ENCODE results near the gene CAPN5. TPM values are rescaled to one million over a fixed set of nuclear protein-coding genes. Genes with fewer than 3 reads are reported as not detected.
A peak's percentile ranks its signal among the peaks of the same experiment; 100 is the strongest.

Gene CAPN5
- total RNA-seq, 2 experiments from 2014 or later, result 0.20 to 0.28 TPM

DNA sequence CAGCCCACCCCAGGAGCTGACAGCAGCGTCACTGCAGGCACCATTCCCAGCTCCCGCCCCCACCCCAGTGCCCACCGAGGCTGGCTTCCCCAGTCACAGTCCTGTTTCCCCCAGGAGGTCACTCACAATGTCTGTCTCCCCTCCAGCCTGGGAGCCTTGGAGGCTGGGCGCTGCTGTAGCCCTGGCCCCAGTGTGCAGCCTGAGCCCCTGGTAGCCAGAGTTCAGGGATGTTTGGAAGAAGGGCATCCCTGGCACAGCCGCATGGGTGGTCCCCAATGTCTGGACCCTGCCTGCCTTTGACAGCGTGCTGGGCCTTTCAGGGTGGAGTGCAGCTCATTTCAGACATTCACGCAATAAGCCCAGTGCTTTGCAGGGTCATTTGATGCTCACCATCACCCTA lies 4.3 kb downstream of the CAPN5 start:
- no peaks in the 10 kb centered on the region for H3K9me3 Mint-ChIP-seq (ENCODE audit: low read depth)
- H3K36me3 Mint-ChIP-seq, result no peaks in the 10 kb centered on the region
- H3K27me3 Mint-ChIP-seq, result peaks cover 18% of the 10 kb centered on the region
- peaks cover 22% of the 10 kb centered on the region for H3K4me1 Mint-ChIP-seq
- no peak overlapping the region for H3K4me3 Mint-ChIP-seq
- no peak overlapping the region for H3K27ac Mint-ChIP-seq
- CTCF ChIA-PET, result interaction anchor here (0.7 to 1.5 kb wide), 2 partner anchors 20 to 24 kb away, joined by 3 to 7 read pairs; no protein-coding TSS in a partner anchor
- DNase-seq, result no peak
- no peak for ATAC-seq

DNA sequence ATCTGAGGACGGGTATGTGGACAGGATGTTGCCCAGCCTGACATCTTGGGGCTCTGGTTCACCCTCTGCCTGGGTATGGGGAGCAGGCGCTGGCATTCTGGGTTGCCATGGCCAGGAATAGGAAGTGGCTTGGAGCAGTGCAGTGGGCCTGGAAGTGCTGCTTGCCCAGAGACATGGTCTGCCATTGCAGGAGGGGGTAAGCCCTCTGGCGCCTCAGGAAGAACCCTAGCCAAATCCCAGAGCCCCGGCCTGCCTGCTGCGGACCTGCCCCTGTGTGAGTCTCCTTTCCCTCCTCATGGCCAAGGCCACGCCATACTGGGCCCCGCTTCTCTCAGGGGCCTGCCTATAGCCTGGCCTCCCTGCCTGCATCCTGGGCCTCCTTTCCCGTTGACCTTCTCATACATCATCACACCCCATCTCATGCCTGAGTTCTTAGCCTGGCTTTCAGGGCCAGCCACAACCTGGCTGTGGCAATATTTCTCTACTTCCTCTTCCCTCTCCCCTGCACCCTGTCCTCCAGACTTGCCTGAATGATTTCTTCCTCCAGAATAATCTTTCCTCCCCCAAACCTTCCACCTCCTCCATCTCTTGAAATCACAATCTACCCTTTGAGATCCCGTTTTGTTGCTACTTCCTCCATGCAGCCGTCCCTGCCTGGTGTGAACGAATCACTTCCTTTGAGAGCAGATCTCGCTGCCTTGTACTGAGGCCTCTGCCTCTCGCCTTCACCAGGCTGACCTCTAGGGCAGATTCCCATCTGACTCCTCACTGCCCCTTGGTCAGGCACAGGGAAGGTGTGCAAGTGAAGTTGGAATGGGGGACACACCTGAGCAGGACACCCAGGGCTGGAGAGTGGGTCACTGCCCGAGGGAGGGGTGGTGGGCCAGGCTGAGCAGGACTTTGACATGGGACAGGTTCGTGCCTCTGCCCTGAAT lies 5.2 kb downstream of the CAPN5 start:
- H3K4me1 Mint-ChIP-seq, result peaks cover 24% of the 10 kb centered on the region
- no peaks in the 10 kb centered on the region for H3K36me3 Mint-ChIP-seq
- DNase-seq (no peak), ATAC-seq (no peak)
- no peak overlapping the region for H3K4me3 Mint-ChIP-seq
- CTCF ChIA-PET, result interaction anchor here (2.4 kb wide), 1 partner anchor 19 kb away, joined by 12 read pairs; no protein-coding TSS in a partner anchor
- H3K9me3 Mint-ChIP-seq (ENCODE audit: low read depth), result no peaks in the 10 kb centered on the region
- H3K27ac Mint-ChIP-seq, result no peak overlapping the region
- peaks cover 24% of the 10 kb centered on the region for H3K27me3 Mint-ChIP-seq

DNA sequence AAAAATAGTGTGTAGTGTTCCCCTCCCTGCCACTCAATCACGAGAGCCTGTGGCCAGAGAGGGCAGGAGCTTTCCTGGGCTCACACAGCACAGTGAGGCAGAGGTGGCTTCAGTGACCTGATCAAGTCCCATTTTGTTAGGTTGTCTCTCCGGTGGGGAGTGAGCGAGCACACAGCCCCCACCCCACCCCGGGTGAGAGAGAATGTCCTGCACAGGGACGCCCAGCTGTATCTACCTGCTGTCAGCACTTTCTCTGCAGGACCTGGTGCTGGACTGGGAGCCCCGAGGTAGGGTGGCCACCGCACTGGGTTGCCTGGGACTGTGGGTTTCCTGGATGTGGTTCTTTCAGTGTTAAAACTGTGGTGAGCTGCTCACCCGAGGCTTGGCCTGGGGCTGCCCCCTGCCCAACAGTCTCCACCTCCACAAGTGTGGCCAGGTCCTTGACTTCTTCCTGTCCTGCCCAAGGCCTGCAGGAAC lies 6.1 kb downstream of the CAPN5 start:
- Mint-ChIP-seq H3K9me3 (ENCODE audit: low read depth) (no peaks in the 10 kb centered on the region), H3K36me3 (no peaks in the 10 kb centered on the region), H3K4me3 (no peak overlapping the region), H3K27me3 (peaks cover 28% of the 10 kb centered on the region), H3K4me1 (peaks cover 24% of the 10 kb centered on the region), H3K27ac (no peak overlapping the region)
- CTCF ChIA-PET, result interaction anchor here (0.9 to 2.4 kb wide), 3 partner anchors 9 to 26 kb away, joined by 3 to 12 read pairs (median 3); no protein-coding TSS in a partner anchor
- peak; percentile 62 for ATAC-seq
- DNase-seq, result peak; percentile 76

DNA sequence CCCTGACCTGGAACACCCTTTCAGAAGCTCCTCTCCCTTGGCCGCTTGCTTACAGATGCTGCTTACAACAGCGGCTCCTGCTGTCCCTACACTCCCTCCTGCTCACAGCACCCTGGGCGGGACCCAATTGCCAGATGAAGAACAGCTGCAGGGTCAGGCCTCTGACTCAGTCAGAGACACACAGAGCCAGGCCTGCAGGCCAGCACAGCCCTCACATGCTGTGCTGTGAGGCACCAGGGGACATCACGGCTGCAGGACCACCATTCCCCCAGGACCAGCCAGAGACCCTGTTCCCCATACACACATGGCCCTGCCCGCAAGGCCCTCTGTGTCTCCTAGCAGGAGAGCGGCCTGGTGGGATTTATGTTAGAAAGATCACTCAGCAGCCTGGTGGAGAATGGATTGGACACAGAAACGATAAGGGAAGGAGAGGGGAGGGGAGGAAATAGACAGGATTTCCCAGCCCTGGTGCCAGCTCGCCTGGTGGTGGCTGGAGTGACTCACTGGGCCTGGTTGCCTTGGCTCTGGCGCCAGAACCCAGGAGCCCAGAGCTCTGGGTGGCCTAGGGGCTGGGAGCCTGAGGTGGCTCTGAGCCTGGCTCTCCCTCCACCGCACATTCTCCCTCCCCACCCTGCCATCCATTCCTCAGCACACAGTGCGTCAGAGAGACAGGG lies 6.7 kb downstream of the CAPN5 start:
- ATAC-seq (peak; percentile 72), DNase-seq (no peak)
- Mint-ChIP-seq H3K27me3 (peaks cover 30% of the 10 kb centered on the region), H3K27ac (no peak overlapping the region), H3K36me3 (no peaks in the 10 kb centered on the region), H3K4me1 (peaks cover 24% of the 10 kb centered on the region), H3K4me3 (no peak overlapping the region), H3K9me3 (ENCODE audit: low read depth) (peaks cover 2% of the 10 kb centered on the region)
- CTCF ChIA-PET, result interaction anchor here (0.9 to 2.4 kb wide), 3 partner anchors 9 to 26 kb away, joined by 3 to 12 read pairs (median 3); no protein-coding TSS in a partner anchor

DNA sequence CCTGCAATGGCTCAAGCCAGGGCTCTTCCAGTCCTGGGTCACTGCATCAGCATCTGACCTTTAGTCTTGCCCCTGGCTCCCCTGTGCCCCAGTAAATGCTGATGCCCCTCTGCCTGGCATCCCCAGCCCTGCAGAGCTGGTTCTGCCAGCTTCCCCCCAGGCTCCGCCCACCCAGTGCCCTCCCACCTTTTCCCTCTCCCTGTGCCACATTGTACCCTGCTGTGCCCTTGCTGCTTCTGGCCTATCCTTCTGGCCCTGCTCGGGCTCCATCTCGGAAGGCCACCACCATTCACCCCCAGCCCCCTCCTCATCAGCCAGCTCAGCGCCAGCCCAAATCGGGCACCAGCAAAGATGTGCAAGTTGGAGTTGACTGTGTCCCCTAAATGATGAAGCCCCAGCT lies 7.4 kb downstream of the CAPN5 start:
- H3K4me1 Mint-ChIP-seq, result peaks cover 24% of the 10 kb centered on the region
- H3K27ac Mint-ChIP-seq, result no peak overlapping the region
- DNase-seq (no peak), ATAC-seq (no peak)
- H3K4me3 Mint-ChIP-seq, result no peak overlapping the region
- H3K9me3 Mint-ChIP-seq (ENCODE audit: low read depth), result peaks cover 2% of the 10 kb centered on the region
- peaks cover 25% of the 10 kb centered on the region for H3K27me3 Mint-ChIP-seq
- CTCF ChIA-PET, result interaction anchor here (2.4 kb wide), 1 partner anchor 17 kb away, joined by 12 read pairs; no protein-coding TSS in a partner anchor
- H3K36me3 Mint-ChIP-seq, result no peaks in the 10 kb centered on the region

DNA sequence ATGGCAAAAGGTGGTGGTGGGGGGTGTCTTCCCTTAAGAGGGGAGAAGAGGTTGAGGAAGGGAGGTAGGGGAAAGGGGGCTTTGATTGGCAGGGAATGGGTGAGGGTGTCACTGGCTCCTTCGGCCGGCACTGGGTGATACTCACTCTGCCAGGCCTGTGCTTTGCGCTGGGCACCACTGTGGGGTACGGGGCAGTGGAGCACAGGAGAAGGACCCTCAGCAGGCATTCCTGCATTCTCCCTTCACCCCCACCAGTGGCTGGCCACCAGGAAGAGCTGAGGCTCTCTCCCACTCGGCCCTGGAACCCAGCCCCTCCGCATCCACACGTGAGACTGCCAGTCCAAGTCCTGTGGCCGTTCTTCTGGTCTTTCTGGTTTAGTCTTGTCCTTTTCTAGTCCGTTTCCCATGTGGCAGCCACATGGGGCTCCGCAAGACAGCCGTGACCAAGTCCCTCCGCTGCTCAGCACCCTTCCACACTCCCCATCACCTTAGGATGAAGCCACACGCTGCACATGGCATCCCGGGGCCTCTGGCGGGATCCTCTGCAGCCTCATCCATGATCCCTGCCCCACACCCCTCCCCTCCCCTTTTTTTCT lies 8.0 kb downstream of the CAPN5 start:
- peaks cover 24% of the 10 kb centered on the region for H3K4me1 Mint-ChIP-seq
- CTCF ChIA-PET, result interaction anchor here (2.4 kb wide), 1 partner anchor 16 kb away, joined by 12 read pairs; no protein-coding TSS in a partner anchor
- H3K27me3 Mint-ChIP-seq, result peaks cover 25% of the 10 kb centered on the region
- ATAC-seq (no peak), DNase-seq (no peak)
- no peak overlapping the region for H3K27ac Mint-ChIP-seq
- no peak overlapping the region for H3K4me3 Mint-ChIP-seq
- H3K9me3 Mint-ChIP-seq (ENCODE audit: low read depth), result peaks cover 2% of the 10 kb centered on the region
- H3K36me3 Mint-ChIP-seq, result no peaks in the 10 kb centered on the region

DNA sequence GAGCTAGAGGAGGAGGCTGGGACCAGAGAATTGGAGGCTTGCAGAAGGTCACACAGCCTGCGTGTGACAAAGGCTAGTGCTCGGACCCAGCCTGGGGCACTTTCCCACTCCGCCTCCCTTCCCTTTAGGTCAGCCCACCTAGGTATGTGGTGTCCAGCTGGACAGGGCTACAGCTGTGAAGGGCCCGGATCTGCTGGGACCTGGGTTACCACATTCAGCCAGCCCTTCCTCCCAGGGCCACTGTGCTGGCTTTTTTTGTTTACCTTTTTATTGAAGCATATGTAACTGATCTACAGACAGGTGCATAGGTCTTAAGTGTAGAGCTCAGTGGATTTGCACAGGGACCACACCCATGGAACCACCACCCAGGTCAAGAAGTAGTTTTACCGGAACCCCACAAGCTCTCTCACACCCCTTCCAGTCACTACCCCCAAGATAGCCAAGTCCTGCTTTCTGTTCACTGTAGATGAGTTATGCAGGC lies 8.7 kb downstream of the CAPN5 start:
- Mint-ChIP-seq H3K27ac (no peak overlapping the region), H3K36me3 (no peaks in the 10 kb centered on the region), H3K4me3 (no peak overlapping the region), H3K9me3 (ENCODE audit: low read depth) (peaks cover 2% of the 10 kb centered on the region), H3K27me3 (peaks cover 23% of the 10 kb centered on the region), H3K4me1 (peaks cover 27% of the 10 kb centered on the region)
- CTCF ChIA-PET, result interaction anchor here (0.7 to 0.9 kb wide), 2 partner anchors 28 to 156 kb away, joined by 3 read pairs; no protein-coding TSS in a partner anchor
- DNase-seq (no peak), ATAC-seq (no peak)

DNA sequence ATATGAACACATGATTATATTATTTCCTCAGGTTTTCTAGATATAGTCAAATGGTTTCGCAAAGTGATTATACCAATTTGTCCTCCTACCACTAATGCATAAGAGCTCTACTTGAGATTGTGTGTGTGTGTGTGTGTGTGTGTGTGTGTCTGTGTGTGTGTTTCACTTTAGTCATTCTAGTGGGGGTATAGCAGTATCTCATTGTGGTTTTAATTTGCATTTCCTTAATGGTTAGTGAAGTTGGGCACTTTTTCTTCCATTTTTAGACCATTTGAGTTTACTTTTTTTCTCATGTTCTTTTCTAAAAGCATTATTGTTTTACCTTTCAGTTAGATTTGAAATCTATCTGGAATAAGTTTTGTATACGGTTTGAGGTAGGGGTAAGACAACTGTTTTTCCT lies 12.9 kb downstream of the CAPN5 start:
- Mint-ChIP-seq H3K27me3 (peaks cover 16% of the 10 kb centered on the region), H3K4me1 (peaks cover 21% of the 10 kb centered on the region), H3K27ac (no peak overlapping the region), H3K9me3 (ENCODE audit: low read depth) (peaks cover 2% of the 10 kb centered on the region), H3K4me3 (no peak overlapping the region), H3K36me3 (no peaks in the 10 kb centered on the region)
- ATAC-seq, result no peak
- CTCF ChIA-PET, result interaction anchor here (0.8 to 4.7 kb wide), 4 partner anchors 9 to 34 kb away, joined by 3 to 51 read pairs (median 3); no protein-coding TSS in a partner anchor
- DNase-seq, result no peak

DNA sequence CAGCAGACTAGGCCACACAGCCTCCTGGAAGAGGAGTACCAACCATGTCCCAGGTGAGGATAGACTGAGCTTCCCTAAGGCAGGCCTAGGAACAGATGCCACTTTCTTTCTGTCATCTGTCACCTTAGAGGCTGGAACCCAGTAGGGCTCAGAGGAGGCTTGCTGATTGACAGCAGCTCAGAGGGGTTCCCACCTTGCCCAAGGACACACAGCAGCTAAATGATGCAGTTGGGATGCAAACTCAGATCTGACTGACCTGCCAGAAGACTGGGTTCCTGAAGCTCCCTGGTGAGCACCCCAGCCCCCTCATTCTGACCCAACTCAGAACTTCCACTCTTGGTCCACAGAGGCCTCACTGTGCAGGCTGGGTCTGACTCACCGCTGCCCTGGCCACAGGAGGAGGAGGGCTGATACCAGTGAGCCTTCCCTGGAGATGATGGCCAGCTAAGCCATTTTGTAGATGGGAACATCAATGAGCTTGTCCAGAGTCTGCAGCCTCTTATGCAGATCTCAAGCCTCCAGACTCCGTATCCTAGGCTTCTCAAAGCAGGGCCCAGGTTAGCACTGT lies 14.0 kb downstream of the CAPN5 start:
- H3K9me3 Mint-ChIP-seq (ENCODE audit: low read depth), result peaks cover 2% of the 10 kb centered on the region
- CTCF ChIA-PET, result interaction anchor here (4.7 kb wide), 1 partner anchor 11 kb away, joined by 51 read pairs; no protein-coding TSS in a partner anchor
- no peak for ATAC-seq
- H3K4me1 Mint-ChIP-seq, result peaks cover 21% of the 10 kb centered on the region
- no peaks in the 10 kb centered on the region for H3K36me3 Mint-ChIP-seq
- no peak overlapping the region for H3K4me3 Mint-ChIP-seq
- H3K27ac Mint-ChIP-seq, result no peak overlapping the region
- no peak for DNase-seq
- peaks cover 16% of the 10 kb centered on the region for H3K27me3 Mint-ChIP-seq

DNA sequence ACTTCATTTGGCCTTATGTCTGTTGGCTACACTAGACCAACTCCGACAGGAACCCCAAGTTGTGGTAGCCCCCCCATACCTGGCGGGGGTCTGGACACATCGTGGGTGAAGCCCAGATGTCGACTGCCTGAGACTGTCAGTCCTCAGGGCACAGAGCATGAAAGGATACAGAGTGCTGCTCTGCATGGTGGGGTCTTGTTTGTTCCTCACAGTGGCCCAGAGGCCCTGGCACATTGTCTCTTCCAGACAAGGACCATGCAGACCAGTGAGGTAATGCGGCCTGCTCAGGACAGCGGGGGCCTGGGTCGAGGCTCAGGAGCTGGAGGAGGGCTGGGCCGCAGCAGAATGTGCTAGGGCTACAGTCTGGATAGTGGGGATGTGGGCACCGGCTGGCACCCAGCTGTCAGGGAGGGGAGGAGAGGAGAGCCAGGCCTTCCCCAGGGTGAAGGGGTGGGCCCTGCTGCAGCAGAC lies 14.6 kb downstream of the CAPN5 start:
- no peak for DNase-seq
- Mint-ChIP-seq H3K4me1 (peaks cover 20% of the 10 kb centered on the region), H3K27me3 (peaks cover 15% of the 10 kb centered on the region), H3K36me3 (no peaks in the 10 kb centered on the region), H3K4me3 (no peak overlapping the region), H3K27ac (no peak overlapping the region), H3K9me3 (ENCODE audit: low read depth) (peaks cover 2% of the 10 kb centered on the region)
- ATAC-seq, result no peak
- CTCF ChIA-PET, result interaction anchor here (1.0 to 4.7 kb wide), 2 partner anchors 10 to 46 kb away, joined by 3 to 51 read pairs; no protein-coding TSS in a partner anchor

DNA sequence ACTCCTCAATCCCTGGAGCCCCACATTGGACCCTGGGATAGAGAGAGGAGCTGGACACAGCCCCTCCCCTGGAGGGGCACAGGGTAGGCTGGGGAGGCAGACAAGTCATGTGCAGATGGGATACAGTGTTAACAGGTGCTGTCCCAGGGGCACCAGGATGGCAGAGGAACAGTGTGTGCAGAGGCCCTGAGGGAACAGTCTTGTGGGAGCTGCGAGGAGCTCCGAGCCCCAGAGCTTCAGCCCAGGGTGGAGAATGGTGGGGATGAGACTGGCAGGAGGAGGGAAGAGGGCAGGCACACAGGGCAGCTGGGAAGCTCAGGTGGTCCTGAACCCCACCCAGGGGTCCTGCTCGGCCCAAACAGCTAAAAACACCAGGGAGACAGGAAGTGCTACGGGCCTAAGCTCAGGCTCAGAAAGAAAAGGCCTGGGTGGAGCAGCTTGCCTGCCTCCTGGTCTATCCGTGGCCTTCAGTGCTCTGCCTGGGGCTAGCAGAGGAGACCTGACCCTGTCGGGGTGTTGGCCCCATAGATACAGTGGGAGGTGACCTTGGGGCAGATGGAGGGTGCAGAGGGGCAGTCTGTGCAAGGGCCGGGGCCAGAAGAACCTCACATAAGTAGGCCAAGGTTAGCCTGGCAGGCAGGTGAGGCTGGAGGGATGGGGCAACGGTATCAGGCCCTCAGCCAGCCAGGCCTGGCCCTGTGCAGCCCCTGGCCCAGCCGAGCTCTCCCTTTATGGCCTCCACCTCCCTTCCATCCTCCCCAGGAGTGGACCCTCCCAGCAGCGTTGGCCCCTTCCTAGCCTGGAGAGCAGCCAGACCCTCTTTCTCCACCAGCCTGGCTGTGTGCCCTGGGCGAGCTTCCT lies 15.4 kb downstream of the CAPN5 start:
- no peak for DNase-seq
- peak; percentile 17 for ATAC-seq
- no peaks in the 10 kb centered on the region for H3K36me3 Mint-ChIP-seq

More for the DNA sequence above, 15.4 kb downstream of the CAPN5 start:
- peaks cover 19% of the 10 kb centered on the region for H3K4me1 Mint-ChIP-seq
- CTCF ChIA-PET, result interaction anchor here (0.7 to 4.7 kb wide), 8 partner anchors 9 to 164 kb away, joined by 3 to 51 read pairs (median 4); no protein-coding TSS in a partner anchor
- peaks cover 9% of the 10 kb centered on the region for H3K27me3 Mint-ChIP-seq
- peak overlapping the region; percentile 65 for H3K4me3 Mint-ChIP-seq
- peak overlapping the region; percentile 96 for H3K27ac Mint-ChIP-seq
- H3K9me3 Mint-ChIP-seq (ENCODE audit: low read depth), result peaks cover 2% of the 10 kb centered on the region
